ENCODE results near the gene BICD1.

DNA sequence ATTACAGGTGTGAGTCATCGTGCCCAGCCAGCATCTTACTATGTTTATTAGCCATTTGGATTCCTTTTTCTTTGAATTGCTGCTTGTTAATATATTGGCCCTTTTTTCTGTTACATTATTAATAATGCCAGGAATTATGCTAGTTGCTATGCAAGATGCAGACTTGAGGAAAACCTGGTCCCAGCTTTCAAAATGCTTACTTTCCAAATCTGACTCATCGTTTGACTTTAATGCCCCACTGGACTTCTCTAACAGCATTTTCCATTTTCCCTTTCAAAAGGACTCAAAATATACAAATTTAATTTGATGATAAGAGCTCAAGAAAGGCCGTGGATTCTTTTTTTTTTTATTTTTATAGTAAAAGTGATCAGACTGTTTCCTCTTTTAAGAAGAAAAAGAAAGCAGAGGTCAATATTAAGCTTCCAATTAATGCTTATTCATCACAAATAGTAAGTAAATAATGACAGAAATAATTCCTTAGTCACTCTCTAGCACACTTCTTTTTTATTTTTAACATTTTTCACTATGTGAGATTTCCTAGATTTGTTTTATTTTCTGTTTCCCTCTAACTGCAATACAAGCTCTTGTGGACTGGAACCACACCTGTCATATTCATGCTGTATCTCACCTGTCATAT, 146.6 kb downstream of the BICD1 start:
- TF ChIP-seq POLR2A (IDR thresholded peaks at IDR 0.05) (no peak), CTCF (IDR thresholded peaks at IDR 0.05) (no peak)

Measured in right lobe of liver (tissue), 4 donors.